ENCODE results near the gene POLR2I.

DNA sequence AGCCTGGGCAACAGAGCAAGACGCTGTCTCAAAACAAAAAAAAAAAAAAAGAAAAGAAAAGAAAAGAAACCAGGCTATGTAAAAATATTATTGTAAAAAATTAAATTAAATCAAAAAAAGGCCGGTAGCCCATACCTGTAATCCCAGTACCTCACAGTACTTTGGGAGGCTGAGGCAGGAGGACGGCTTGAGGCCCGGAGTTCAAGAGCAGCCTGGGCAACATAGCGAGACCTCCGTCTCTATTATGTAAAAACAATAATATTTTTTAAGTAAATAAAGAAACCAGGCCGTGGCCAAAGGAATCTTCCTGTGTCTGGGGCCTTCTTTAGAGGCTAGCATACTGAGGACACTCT, 24.4 kb upstream of the POLR2I start:
- TF ChIP-seq, protein P1, sequence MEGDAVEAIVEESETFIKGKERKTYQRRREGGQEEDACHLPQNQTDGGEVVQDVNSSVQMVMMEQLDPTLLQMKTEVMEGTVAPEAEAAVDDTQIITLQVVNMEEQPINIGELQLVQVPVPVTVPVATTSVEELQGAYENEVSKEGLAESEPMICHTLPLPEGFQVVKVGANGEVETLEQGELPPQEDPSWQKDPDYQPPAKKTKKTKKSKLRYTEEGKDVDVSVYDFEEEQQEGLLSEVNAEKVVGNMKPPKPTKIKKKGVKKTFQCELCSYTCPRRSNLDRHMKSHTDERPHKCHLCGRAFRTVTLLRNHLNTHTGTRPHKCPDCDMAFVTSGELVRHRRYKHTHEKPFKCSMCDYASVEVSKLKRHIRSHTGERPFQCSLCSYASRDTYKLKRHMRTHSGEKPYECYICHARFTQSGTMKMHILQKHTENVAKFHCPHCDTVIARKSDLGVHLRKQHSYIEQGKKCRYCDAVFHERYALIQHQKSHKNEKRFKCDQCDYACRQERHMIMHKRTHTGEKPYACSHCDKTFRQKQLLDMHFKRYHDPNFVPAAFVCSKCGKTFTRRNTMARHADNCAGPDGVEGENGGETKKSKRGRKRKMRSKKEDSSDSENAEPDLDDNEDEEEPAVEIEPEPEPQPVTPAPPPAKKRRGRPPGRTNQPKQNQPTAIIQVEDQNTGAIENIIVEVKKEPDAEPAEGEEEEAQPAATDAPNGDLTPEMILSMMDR (IDR thresholded peaks at IDR 0.05) = no peak
- TF ChIP-seq, protein P2, sequence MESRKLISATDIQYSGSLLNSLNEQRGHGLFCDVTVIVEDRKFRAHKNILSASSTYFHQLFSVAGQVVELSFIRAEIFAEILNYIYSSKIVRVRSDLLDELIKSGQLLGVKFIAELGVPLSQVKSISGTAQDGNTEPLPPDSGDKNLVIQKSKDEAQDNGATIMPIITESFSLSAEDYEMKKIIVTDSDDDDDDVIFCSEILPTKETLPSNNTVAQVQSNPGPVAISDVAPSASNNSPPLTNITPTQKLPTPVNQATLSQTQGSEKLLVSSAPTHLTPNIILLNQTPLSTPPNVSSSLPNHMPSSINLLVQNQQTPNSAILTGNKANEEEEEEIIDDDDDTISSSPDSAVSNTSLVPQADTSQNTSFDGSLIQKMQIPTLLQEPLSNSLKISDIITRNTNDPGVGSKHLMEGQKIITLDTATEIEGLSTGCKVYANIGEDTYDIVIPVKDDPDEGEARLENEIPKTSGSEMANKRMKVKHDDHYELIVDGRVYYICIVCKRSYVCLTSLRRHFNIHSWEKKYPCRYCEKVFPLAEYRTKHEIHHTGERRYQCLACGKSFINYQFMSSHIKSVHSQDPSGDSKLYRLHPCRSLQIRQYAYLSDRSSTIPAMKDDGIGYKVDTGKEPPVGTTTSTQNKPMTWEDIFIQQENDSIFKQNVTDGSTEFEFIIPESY (IDR thresholded peaks at IDR 0.05; ENCODE audit: borderline replicate concordance, low read depth) = no peak
- no peak for TF ChIP-seq EP300 (IDR thresholded peaks at IDR 0.05; ENCODE audit: borderline replicate concordance in 1 of 2, low read depth in 1 of 2, low read length in 1 of 2)
- no peak for TF ChIP-seq FOXJ3 (CRISPR knock-in tag; IDR thresholded peaks at IDR 0.05)
- no peak for TF ChIP-seq CHD2 (IDR thresholded peaks at IDR 0.05; ENCODE audit: low read length, partially characterized antibody)

Measured in SK-N-SH (cell line).